Progenitor cell of endocrine pancreas (in vitro differentiated cells): Measurements from ENCODE around the gene CFAP43. TPM values are rescaled to one million over a fixed set of nuclear protein-coding genes. Genes with fewer than 3 reads are reported as not detected.

Source experiments
- DNase-seq: peaks from one replicate; pipeline ENCODE4 v3.0.0; 2021; ENCODE audit warnings: low spot score; ENCODE audit not compliant: unreplicated experiment
- H3K27ac Mint-ChIP-seq: 2 replicates; pipeline ENCODE4 v1.8.0; 2021; ENCODE audit warnings: mild to moderate bottlenecking, moderate library complexity, mixed read lengths
- H3K27me3 Mint-ChIP-seq: 2 replicates; pipeline ENCODE4 v1.8.0; 2021; ENCODE audit warnings: mixed read lengths
- H3K36me3 Mint-ChIP-seq: 2 replicates; pipeline ENCODE4 v1.8.0; 2022; ENCODE audit warnings: mixed read lengths; ENCODE audit not compliant: insufficient read depth
- H3K4me1 Mint-ChIP-seq: 2 replicates; pipeline ENCODE4 v1.8.0; 2021; ENCODE audit warnings: low read depth, mixed read lengths
- H3K4me3 Mint-ChIP-seq: 2 replicates; pipeline ENCODE4 v1.8.0; 2021; ENCODE audit warnings: low read depth, mild to moderate bottlenecking, moderate library complexity, mixed read lengths
- H3K9me3 Mint-ChIP-seq: 2 replicates; pipeline ENCODE4 v1.8.0; 2021; ENCODE audit warnings: low read depth, mixed read lengths
- total RNA-seq: library from RNA; stranded (reverse); gene quantifications from 2 replicates; pipeline ENCODE4 v1.2.1, GENCODE V29; 2021
- TF ChIP-seq, protein P1 (sequence below): fragments of 200-600 bp; sonication (generic); IDR thresholded peaks from one replicate; pipeline ENCODE4 v1.5.0; 2021; ENCODE audit warnings: antibody characterized with exemption, mild to moderate bottlenecking; ENCODE audit not compliant: unreplicated experiment

CFAP43 gene
- total RNA-seq, 1 donor from 2014 or later, result 5.4 TPM

DNA sequence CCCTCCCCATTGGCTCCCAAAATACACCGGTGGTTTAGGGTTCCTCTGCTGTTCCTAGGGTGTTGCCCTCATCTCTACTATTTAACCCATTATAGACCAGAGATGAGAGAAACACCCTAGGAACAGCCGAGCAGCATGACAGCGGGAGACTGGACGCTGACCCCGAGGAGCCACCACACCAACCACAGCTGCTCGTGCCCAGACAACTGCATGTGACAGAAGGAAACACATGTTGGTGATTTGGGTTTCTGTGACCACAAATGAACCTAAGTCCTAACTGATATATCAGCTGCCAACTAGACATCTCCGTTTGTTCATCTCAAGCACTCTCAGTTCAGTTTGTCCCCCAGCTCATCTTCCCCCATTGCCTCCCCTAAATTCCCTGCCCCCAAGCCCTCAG lies 13.4 kb downstream of the CFAP43 start:
- H3K27me3 Mint-ChIP-seq, result no peaks in the 10 kb centered on the region
- DNase-seq, result no peak
- H3K9me3 Mint-ChIP-seq, result no peaks in the 10 kb centered on the region
- no peaks in the 10 kb centered on the region for H3K36me3 Mint-ChIP-seq
- peaks cover 3% of the 10 kb centered on the region for H3K4me1 Mint-ChIP-seq
- no peak overlapping the region for H3K4me3 Mint-ChIP-seq
- no peak overlapping the region for H3K27ac Mint-ChIP-seq
- TF ChIP-seq, protein P1, sequence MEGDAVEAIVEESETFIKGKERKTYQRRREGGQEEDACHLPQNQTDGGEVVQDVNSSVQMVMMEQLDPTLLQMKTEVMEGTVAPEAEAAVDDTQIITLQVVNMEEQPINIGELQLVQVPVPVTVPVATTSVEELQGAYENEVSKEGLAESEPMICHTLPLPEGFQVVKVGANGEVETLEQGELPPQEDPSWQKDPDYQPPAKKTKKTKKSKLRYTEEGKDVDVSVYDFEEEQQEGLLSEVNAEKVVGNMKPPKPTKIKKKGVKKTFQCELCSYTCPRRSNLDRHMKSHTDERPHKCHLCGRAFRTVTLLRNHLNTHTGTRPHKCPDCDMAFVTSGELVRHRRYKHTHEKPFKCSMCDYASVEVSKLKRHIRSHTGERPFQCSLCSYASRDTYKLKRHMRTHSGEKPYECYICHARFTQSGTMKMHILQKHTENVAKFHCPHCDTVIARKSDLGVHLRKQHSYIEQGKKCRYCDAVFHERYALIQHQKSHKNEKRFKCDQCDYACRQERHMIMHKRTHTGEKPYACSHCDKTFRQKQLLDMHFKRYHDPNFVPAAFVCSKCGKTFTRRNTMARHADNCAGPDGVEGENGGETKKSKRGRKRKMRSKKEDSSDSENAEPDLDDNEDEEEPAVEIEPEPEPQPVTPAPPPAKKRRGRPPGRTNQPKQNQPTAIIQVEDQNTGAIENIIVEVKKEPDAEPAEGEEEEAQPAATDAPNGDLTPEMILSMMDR, result no peak

DNA sequence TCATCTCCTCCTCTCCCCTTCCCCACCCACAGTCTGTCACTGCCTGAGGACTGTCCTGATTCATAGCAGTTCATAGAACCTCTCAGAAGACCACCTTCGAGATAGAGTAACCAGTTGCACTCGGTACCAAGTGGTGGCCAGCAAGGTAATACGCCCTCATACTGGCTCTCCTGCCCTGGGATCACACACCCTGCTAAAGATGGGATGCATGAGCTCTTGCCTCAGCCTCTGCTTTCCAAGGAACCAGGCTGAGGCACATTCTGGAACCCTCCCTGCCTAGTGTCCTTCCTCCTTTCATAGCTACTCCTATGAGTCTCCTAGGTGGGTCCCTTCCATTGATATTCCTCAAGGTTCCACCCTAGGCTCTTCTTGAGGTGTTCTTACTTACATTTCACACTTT lies 15.5 kb downstream of the CFAP43 start:
- Mint-ChIP-seq H3K36me3 (no peaks in the 10 kb centered on the region), H3K4me3 (no peak overlapping the region), H3K4me1 (peaks cover 6% of the 10 kb centered on the region), H3K27ac (no peak overlapping the region), H3K9me3 (no peaks in the 10 kb centered on the region), H3K27me3 (no peaks in the 10 kb centered on the region)
- TF ChIP-seq, protein P1, result no peak
- no peak for DNase-seq

DNA sequence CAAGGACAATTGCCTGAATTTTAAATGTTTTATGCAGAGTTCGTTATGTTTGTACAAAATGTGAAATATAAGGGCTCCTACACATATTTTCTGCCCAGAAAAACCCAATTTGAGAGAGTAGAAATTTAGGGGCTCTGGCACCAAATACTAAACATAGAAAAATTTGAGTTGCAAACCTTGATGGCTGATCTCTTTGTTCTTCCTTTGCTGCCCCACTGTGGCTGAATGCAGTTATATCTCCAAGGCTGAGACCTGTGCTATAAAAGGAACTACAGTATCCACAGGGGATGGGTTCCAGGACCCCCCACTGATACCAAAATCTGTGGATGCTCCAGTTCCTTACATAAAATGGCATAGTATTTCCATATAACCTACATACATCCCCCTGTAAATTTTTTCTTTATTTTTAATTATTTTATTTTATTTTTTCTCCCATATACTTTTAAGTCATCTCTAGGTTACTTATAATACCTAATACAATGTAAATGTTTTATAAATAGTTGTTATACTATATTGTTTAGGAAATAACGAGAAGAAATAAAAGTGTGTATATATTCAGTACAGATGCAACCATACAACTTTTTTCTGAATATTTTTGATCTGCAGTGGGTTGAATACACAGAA lies 22.5 kb downstream of the CFAP43 start:
- TF ChIP-seq, protein P1, result peak; percentile 71
- peaks cover 2% of the 10 kb centered on the region for H3K36me3 Mint-ChIP-seq
- H3K4me1 Mint-ChIP-seq, result peaks cover 3% of the 10 kb centered on the region
- H3K27ac Mint-ChIP-seq, result no peak overlapping the region
- no peaks in the 10 kb centered on the region for H3K27me3 Mint-ChIP-seq
- peak; percentile 14 for DNase-seq
- no peaks in the 10 kb centered on the region for H3K9me3 Mint-ChIP-seq
- no peak overlapping the region for H3K4me3 Mint-ChIP-seq

DNA sequence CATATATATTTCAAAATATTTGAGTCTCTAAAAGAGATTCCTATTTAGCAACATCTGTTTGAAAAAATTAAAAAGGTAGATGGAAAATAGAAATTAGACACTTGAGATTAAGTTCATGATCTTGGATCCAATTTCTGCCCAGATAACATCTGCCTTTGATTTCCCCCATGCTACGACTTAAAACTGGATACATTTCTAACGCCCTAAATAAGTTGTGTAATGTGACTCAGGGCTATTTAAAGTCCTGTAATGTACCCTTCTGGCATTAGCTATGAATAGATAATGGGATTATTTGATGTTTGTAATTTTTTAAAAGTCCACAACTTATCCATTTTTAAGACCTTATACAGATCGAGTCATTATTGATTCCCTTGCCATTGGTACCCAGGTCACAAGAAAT lies 23.4 kb downstream of the CFAP43 start:
- peaks cover 3% of the 10 kb centered on the region for H3K4me1 Mint-ChIP-seq
- TF ChIP-seq, protein P1, result no peak
- H3K36me3 Mint-ChIP-seq, result peaks cover 2% of the 10 kb centered on the region

DNA sequence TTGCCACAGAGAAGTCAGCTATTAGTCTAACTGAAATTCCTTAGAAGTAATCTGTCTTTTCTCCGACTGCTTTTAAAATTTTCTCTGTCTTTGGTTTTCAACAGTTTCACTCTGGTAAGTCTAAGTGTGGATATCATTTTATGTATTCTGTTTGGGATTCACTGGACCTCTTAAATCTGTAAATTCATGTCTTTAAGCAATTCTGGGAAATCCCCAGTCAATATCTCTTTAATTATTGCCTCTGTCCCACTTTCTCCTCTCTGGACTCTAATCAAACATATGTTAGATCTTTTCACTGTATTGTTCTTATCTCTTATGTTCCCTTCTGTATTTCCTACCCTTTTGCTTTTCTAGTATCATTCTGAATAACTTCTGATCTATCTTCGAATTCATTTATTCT lies 29.9 kb downstream of the CFAP43 start:
- Mint-ChIP-seq H3K9me3 (peaks cover 3% of the 10 kb centered on the region), H3K4me1 (peaks cover 11% of the 10 kb centered on the region), H3K36me3 (peaks cover 7% of the 10 kb centered on the region), H3K4me3 (no peak overlapping the region), H3K27me3 (no peaks in the 10 kb centered on the region), H3K27ac (no peak overlapping the region)
- no peak for DNase-seq
- TF ChIP-seq, protein P1, result no peak

More for the DNA sequence above, 23.4 kb downstream of the CFAP43 start:
- Mint-ChIP-seq H3K4me3 (no peak overlapping the region), H3K9me3 (no peaks in the 10 kb centered on the region), H3K27me3 (no peaks in the 10 kb centered on the region), H3K27ac (no peak overlapping the region)
- DNase-seq, result no peak
